K562 (cell line): ENCODE measurements around the gene PACRG. TPM values are rescaled to one million over a fixed set of nuclear protein-coding genes. Genes with fewer than 3 reads are reported as not detected.

Experiments
- ATAC-seq: fragments of 200-7000 bp; cut with Tn5 transposase; 3 replicates; pipeline ENCODE4 v1.9.1; 2020; ENCODE audit warnings: moderate library complexity
- BruUV-seq: library from RNA; stranded (reverse); fragments of 400-500 nt; replicated peaks from 2 replicates; lab custom pipeline; 2021; lab: Mats Ljungman, UMichigan
- CTCF ChIA-PET: fragments of 300-600 bp; formaldehyde crosslinking; extraction: SDS; loops from one replicate; lab custom pipeline; 2021; ENCODE audit warnings: low intra/inter-chr PET ratio; lab: Yijun Ruan, JAX
- POLR2A ChIA-PET: fragments of 300-600, 350-650 bp; sonication (Branson Sonifier 250); formaldehyde crosslinking; extraction: SDS; loops from one replicate; lab custom pipeline; 2021; ENCODE audit warnings: antibody characterized with exemption, inconsistent platforms; lab: Yijun Ruan, JAX
- DNase-seq, 4 experiments: peaks; one replicate each; pipeline versions ENCODE4 v3.0.0 to v3.0.0-alpha.2; 2011 to 2018; ENCODE audit warnings: low spot score in 3 of 4, mixed read lengths in 3 of 4; ENCODE audit errors: extremely low read depth in 1 of 4
- FAIRE-seq: peaks from 2 replicates; lab custom pipeline; 2011; peaks lifted over from hg19 to GRCh38; lab: Jason Lieb, UNC
- H2AFZ ChIP-seq: 2 replicates; pipeline ENCODE4 v1.6.0; 2011; ENCODE audit warnings: low read depth, low read length, control low read depth, inconsistent platforms
- H3K27ac ChIP-seq: fragments of 200-600 bp; 3 replicates; pipeline ENCODE4 v1.8.0; 2011; ENCODE audit warnings: low read depth, mild to moderate bottlenecking, control low read depth, inconsistent platforms, low read length, moderate library complexity, mixed read lengths; ENCODE audit errors: extremely low read depth
- H3K27me3 ChIP-seq, 2 experiments: fragments of 300-600 bp in 1 of 2; 2 replicates in 1 of 2; 3 replicates in 1 of 2; pipeline versions ENCODE4 v1.6.0 to v1.8.0; 2011; ENCODE audit warnings: inconsistent platforms in 2 of 2, low read length in 2 of 2, mild to moderate bottlenecking in 1 of 2, mixed read lengths in 1 of 2, moderate library complexity in 1 of 2; ENCODE audit not compliant: control insufficient read depth in 2 of 2, insufficient read depth in 2 of 2
- H3K36me3 ChIP-seq: fragments of 300-600 bp; 3 replicates; pipeline ENCODE4 v1.8.0; 2011; ENCODE audit warnings: mild to moderate bottlenecking, low read length, inconsistent platforms; ENCODE audit not compliant: control insufficient read depth, insufficient read depth
- H3K4me1 ChIP-seq, 2 experiments: fragments of 200-600 bp in 1 of 2; replicated peaks in 1 of 2; 2 replicates in 1 of 2; 3 replicates in 1 of 2; pipeline versions ENCODE4 v1.5.1 to v1.8.0; 2011; ENCODE audit warnings: inconsistent platforms in 2 of 2, low read length in 2 of 2, mild to moderate bottlenecking in 1 of 2, mixed read lengths in 1 of 2, moderate library complexity in 1 of 2; ENCODE audit not compliant: control insufficient read depth in 2 of 2, insufficient read depth in 2 of 2
- H3K4me2 ChIP-seq: 2 replicates; pipeline ENCODE4 v1.6.1; 2011; ENCODE audit warnings: low read length, control low read depth, inconsistent platforms, mixed read lengths; ENCODE audit not compliant: insufficient read depth
- H3K4me3 ChIP-seq: fragments of 200-600 bp; sonication (generic), shearing (Covaris generic); 2 replicates; pipeline ENCODE4 v1.5.1; 2016; ENCODE audit warnings: control low read depth, inconsistent platforms
- H3K79me2 ChIP-seq: fragments of 200-600 bp; 3 replicates; pipeline ENCODE4 v1.8.0; 2011; ENCODE audit warnings: low read length, inconsistent platforms; ENCODE audit not compliant: control insufficient read depth, insufficient read depth
- H3K9ac ChIP-seq, 2 experiments: 2 replicates each; pipeline versions ENCODE4 v1.6.0 to v1.6.1; 2011; ENCODE audit warnings: low read depth in 2 of 2, low read length in 2 of 2, control low read depth in 1 of 2, inconsistent platforms in 1 of 2, mild to moderate bottlenecking in 1 of 2, mixed read lengths in 1 of 2; ENCODE audit not compliant: insufficient read depth in 1 of 2
- H3K9me1 ChIP-seq: one replicate; pipeline ENCODE4 v1.6.0; 2011; ENCODE audit warnings: inconsistent platforms, mild to moderate bottlenecking, low read length, moderate library complexity; ENCODE audit not compliant: control insufficient read depth, insufficient read depth
- H3K9me3 ChIP-seq: replicated peaks from 2 replicates; pipeline ENCODE4 v1.5.1; 2011; ENCODE audit warnings: low read depth, low read length, inconsistent platforms; ENCODE audit not compliant: control insufficient read depth, insufficient read depth
- H4K20me1 ChIP-seq: replicated peaks from 2 replicates; pipeline ENCODE4 v1.6.1; 2011; ENCODE audit warnings: low read length, inconsistent platforms, mixed read lengths; ENCODE audit not compliant: control insufficient read depth, insufficient read depth
- E2F6 ChIP-seq, 2 experiments: IDR thresholded peaks; 2 replicates each; pipeline ENCODE4 v1.6.1; 2011; ENCODE audit warnings: borderline replicate concordance in 1 of 2, control low read depth in 1 of 2, low read depth in 1 of 2, low read length in 1 of 2, mild to moderate bottlenecking in 1 of 2, mixed read lengths in 1 of 2, moderate library complexity in 1 of 2; ENCODE audit not compliant: insufficient read depth in 1 of 2, insufficient read length in 1 of 2, poor library complexity in 1 of 2, severe bottlenecking in 1 of 2; ENCODE audit errors: extremely low read depth in 1 of 2
- HBP1 ChIP-seq: fragments of 450-650 bp; formaldehyde crosslinking; IDR thresholded peaks from 2 replicates; pipeline ENCODE4 v1.4.0; 2022; ENCODE audit warnings: missing genetic modification characterization
- RCOR1 ChIP-seq, 2 experiments: IDR thresholded peaks; 2 replicates each; pipeline ENCODE4 v1.6.1; 2012; ENCODE audit warnings: low read depth in 2 of 2, low read length in 2 of 2, borderline replicate concordance in 1 of 2, improper control_type of control experiment in 1 of 2
- THRB ChIP-seq: fragments of 450-650 bp; formaldehyde crosslinking; conservative IDR thresholded peaks from 2 replicates; pipeline ENCODE4 v1.4.0; 2022; ENCODE audit warnings: mild to moderate bottlenecking, missing genetic modification characterization
- ZNF12 ChIP-seq: sonication (generic); formaldehyde crosslinking; IDR thresholded peaks from 2 replicates; pipeline ENCODE4 v1.4.0; 2020; ENCODE audit warnings: mild to moderate bottlenecking, missing genetic modification reagents
- ZNF324 ChIP-seq: fragments of 250-450 bp; sonication (Bioruptor Pico); IDR thresholded peaks from 2 replicates; pipeline ENCODE4 v1.4.0; 2020; ENCODE audit warnings: mild to moderate bottlenecking
- ZNF764 ChIP-seq: fragments of 250-450 bp; sonication (Bioruptor Pico); IDR thresholded peaks from 2 replicates; pipeline ENCODE4 v1.4.0; 2020; ENCODE audit warnings: low read depth, mild to moderate bottlenecking, moderate library complexity
- WGBS: fragments of 100-300 bp; shearing (Covaris generic); methylation state at CpG from one replicate; pipeline ENCODE4 v1.1.6; 2016; ENCODE audit warnings: low coverage, mixed read lengths; ENCODE audit not compliant: insufficient coverage; ENCODE audit errors: missing lambda C conversion rate; 5-methylcytosine and 5-hydroxymethylcytosine counted together
- in situ Hi-C: fragments of 300-500 bp; cut with MboI; formaldehyde crosslinking; loops from 4 replicates; pipeline ENCODE4 v1.15.0; 2018; ENCODE audit warnings: inconsistent platforms, mixed read lengths
- intact Hi-C: fragments of 100-400 bp; cut with micrococcal nuclease; formaldehyde crosslinking; loops from 2 replicates; pipeline ENCODE4 v1.14.2; 2022
- polyA plus RNA-seq, 8 experiments: library from polyadenylated mRNA; depleted of rRNA in 4 of 8; stranded (reverse) in 5 of 8; unstranded in 3 of 8; fragments of >200 nt; fragmentation: Nextera tagmentation in 2 of 8; fragmentation: Illumina TruSeq in 1 of 8; extraction: Ambion mirVana in 2 of 8; extraction: Trizol in 1 of 8; gene quantifications; 2 replicates each; pipeline versions ENCODE4 v1.2.1 to v1.2.3, GENCODE V29; 2011 to 2014; ENCODE audit warnings: inconsistent platforms in 1 of 8, missing spikeins in 1 of 8
- total RNA-seq, 7 experiments: library from RNA; depleted of rRNA in 6 of 7; stranded (reverse); fragments of >200 nt in 6 of 7; fragmentation: Illumina TruSeq in 2 of 7; extraction: Trizol in 2 of 7; gene quantifications; 2 replicates each; pipeline versions ENCODE4 v1.2.1 to v1.2.3, GENCODE V29; 2011 to 2021; ENCODE audit warnings: low replicate concordance in 1 of 7

The PACRG gene
- total and polyA plus RNA-seq, 9 of the 15 experiments (the other 6 are each of a cell fraction or from before 2014, with no cell fraction given) = 0.04 TPM; not detected in 8

- BruUV-seq = no TSS peak
- in situ Hi-C loops (no loop called here), intact Hi-C loops (no loop called here)
- Histone ChIP-seq H3K79me2 (no peaks in the 10 kb centered on the region), H3K4me3 (no peak overlapping the region), H4K20me1 (no peaks in the 10 kb centered on the region), H3K27ac (no peak overlapping the region), H3K27me3 (no peaks in the 10 kb centered on the region), H3K36me3 (no peaks in the 10 kb centered on the region), H3K9ac (no peak overlapping the region), H3K9me1 (no peaks in the 10 kb centered on the region), H3K4me2 (no peak overlapping the region), H2AFZ (no peak overlapping the region), H3K4me1 (no peaks in the 10 kb centered on the region), H3K9me3 (no peaks in the 10 kb centered on the region)
- no peak for FAIRE-seq
- TF ChIP-seq THRB (CRISPR knock-in tag) = no peak
- ChIA-PET POLR2A (no interaction called here), CTCF (no interaction called here)
- WGBS = 2% methylated on average over 5 of the region's 5 CpGs
- no peak for ATAC-seq
- no peak for DNase-seq
Measured at GRCh38 chr6:162864911-162865310, 137.1 kb downstream of the PACRG start.

- H3K9me1 ChIP-seq = no peaks in the 10 kb centered on the region
- CTCF ChIA-PET = no interaction called here
- H2AFZ ChIP-seq = no peak overlapping the region
- FAIRE-seq (no peak), ATAC-seq (no peak), DNase-seq (no peak)
- 4% methylated on average over 1 of the region's 1 CpG for WGBS
- no peaks in the 10 kb centered on the region for H3K79me2 ChIP-seq
- TF ChIP-seq ZNF764 (CRISPR knock-in tag) (no peak), ZNF324 (no peak), E2F6 (IDR thresholded peaks at IDR 0.05; ENCODE audit: borderline replicate concordance in 1 of 2, extremely low read depth in 1 of 2, insufficient read depth in 1 of 2, insufficient read length in 1 of 2, low read depth in 1 of 2, low read length in 1 of 2, poor library complexity in 1 of 2, severe bottlenecking in 1 of 2) (no peak), ZNF12 (CRISPR knock-in tag) (no peak), RCOR1 (IDR thresholded peaks at IDR 0.05; ENCODE audit: borderline replicate concordance in 1 of 2, low read depth in 2 of 2, low read length in 2 of 2) (no peak), HBP1 (CRISPR knock-in tag) (no peak)
- no peaks in the 10 kb centered on the region for H3K9me3 ChIP-seq
- no TSS peak for BruUV-seq
- H3K4me2 ChIP-seq = no peak overlapping the region
- in situ Hi-C loops (no loop called here), intact Hi-C loops (no loop called here)
- H3K36me3 ChIP-seq = no peaks in the 10 kb centered on the region
- H3K9ac ChIP-seq = no peak overlapping the region
- no peaks in the 10 kb centered on the region for H4K20me1 ChIP-seq
- no peaks in the 10 kb centered on the region for H3K27me3 ChIP-seq
- no peak overlapping the region for H3K4me3 ChIP-seq
- no peaks in the 10 kb centered on the region for H3K4me1 ChIP-seq
- POLR2A ChIA-PET = no interaction called here
- no peak overlapping the region for H3K27ac ChIP-seq
Measured at GRCh38 chr6:162866656-162867055, 138.9 kb downstream of the PACRG start.
